Coronary artery (tissue), 2 donors: ENCODE results near the gene KCNJ6.
A peak's percentile ranks its signal among the peaks of the same experiment; 100 is the strongest.
"Not testable (repeated sequence)": the region's sequence is repeated elsewhere in the genome, so short reads cannot be mapped to it uniquely, and the experiment has no call there.

ENCODE experiments used
- DNase-seq: peaks from one replicate; pipeline ENCODE4 v3.0.0-alpha.2; 2017; ENCODE audit warnings: low spot score
- H3K27ac ChIP-seq, 2 donors: fragments of 200-600 bp; sonication (generic); one replicate each; pipeline ENCODE4 v1.5.1; 2016 to 2019
- H3K4me3 ChIP-seq: fragments of 200-600 bp; sonication (generic); 2 replicates; pipeline ENCODE4 v1.5.1; 2016; ENCODE audit warnings: mild to moderate bottlenecking, moderate library complexity
- CTCF ChIP-seq: fragments of 200-600 bp; sonication (generic); IDR thresholded peaks from one replicate; pipeline ENCODE4 v1.5.1; 2019; ENCODE audit warnings: antibody characterized with exemption

The KCNJ6 gene

GRCh38 chr21:37732927-37733326 is 183.3 kb downstream of the KCNJ6 start:
- Histone ChIP-seq H3K4me3 (no peak overlapping the region), H3K27ac (no peak overlapping the region)
- no peak for DNase-seq
- TF ChIP-seq CTCF = no peak

- DNase-seq = no peak
- H3K4me3 ChIP-seq = no peak overlapping the region
- no peak for TF ChIP-seq CTCF
- H3K27ac ChIP-seq = no peak overlapping the region
Observed at GRCh38 chr21:37724201-37724600, 192.1 kb downstream of the KCNJ6 start.

GRCh38 chr21:37717534-37717933 is 198.7 kb downstream of the KCNJ6 start:
- H3K27ac ChIP-seq = no peak overlapping the region
- H3K4me3 ChIP-seq = no peak overlapping the region
- TF ChIP-seq CTCF = no peak
- no peak for DNase-seq

- not testable (repeated sequence) for H3K27ac ChIP-seq, H3K4me3 ChIP-seq, DNase-seq
Observed at GRCh38 chr21:37712569-37712934, 203.7 kb downstream of the KCNJ6 start.

GRCh38 chr21:37711836-37712568 is 204.3 kb downstream of the KCNJ6 start:
- peak; percentile 85 for TF ChIP-seq CTCF
- H3K4me3 ChIP-seq = no peak overlapping the region
- no peak for DNase-seq
- H3K27ac ChIP-seq = peak overlapping the region in 1 of 2 donors; percentile 7

- no peak for DNase-seq
- TF ChIP-seq CTCF = no peak
- H3K27ac ChIP-seq = peak overlapping the region; percentile 54 to 71
- H3K4me3 ChIP-seq = peak overlapping the region; percentile 27
Observed at GRCh38 chr21:37711286-37711829, 204.9 kb downstream of the KCNJ6 start.

- H3K4me3 ChIP-seq = peak overlapping the region; percentile 27
- TF ChIP-seq CTCF = no peak
- no peak for DNase-seq
- H3K27ac ChIP-seq = peak overlapping the region; percentile 54 to 71
Observed at GRCh38 chr21:37710546-37711285, 205.5 kb downstream of the KCNJ6 start.
